Endothelial cell of umbilical vein (primary cell): ENCODE data around the gene OVCH1. TPM values are rescaled to one million over a fixed set of nuclear protein-coding genes. Genes with fewer than 3 reads are reported as not detected.

ENCODE experiments used
- BruUV-seq: library from RNA; stranded (reverse); fragments of 400-500 nt; replicated peaks from 2 replicates; lab custom pipeline; 2021; lab: Mats Ljungman, UMichigan
- CTCF ChIA-PET: fragments of 300-600, 350-600 bp; sonication (Branson Sonifier 250); formaldehyde crosslinking; loops from one replicate; lab custom pipeline; 2021; ENCODE audit warnings: antibody characterized with exemption, inconsistent platforms; lab: Charles Lee
- POLR2A ChIA-PET: fragments of 300-600, 350-600 bp; sonication (Branson Sonifier 250); formaldehyde crosslinking; loops from one replicate; lab custom pipeline; 2021; ENCODE audit warnings: antibody characterized with exemption, inconsistent platforms; lab: Charles Lee
- DNase-seq: peaks from one replicate; pipeline ENCODE4 v3.0.0-alpha.2; 2011; ENCODE audit warnings: low read depth, low spot score
- FAIRE-seq: peaks from 2 replicates; lab custom pipeline; 2011; peaks lifted over from hg19 to GRCh38; lab: Jason Lieb, UNC
- H2AFZ ChIP-seq: 2 replicates; pipeline ENCODE4 v1.6.0; 2012; ENCODE audit warnings: low read depth, low read length, control low read depth, inconsistent platforms
- H3K27ac ChIP-seq: 2 replicates; pipeline ENCODE4 v1.5.1; 2011; ENCODE audit warnings: low read depth, mild to moderate bottlenecking, control low read depth, low read length, moderate library complexity; ENCODE audit not compliant: insufficient read depth
- H3K27me3 ChIP-seq, 2 experiments: 2 replicates each; pipeline versions ENCODE4 v1.6.0 to v1.6.1; 2011; ENCODE audit warnings: low read length in 2 of 2, mixed read lengths in 1 of 2; ENCODE audit not compliant: control insufficient read depth in 2 of 2, insufficient read depth in 2 of 2
- H3K36me3 ChIP-seq, 2 experiments: 2 replicates in 1 of 2; 3 replicates in 1 of 2; pipeline ENCODE4 v1.5.1; 2011; ENCODE audit warnings: low read length in 2 of 2, mild to moderate bottlenecking in 1 of 2, moderate library complexity in 1 of 2; ENCODE audit not compliant: control insufficient read depth in 2 of 2, insufficient read depth in 2 of 2; ENCODE audit errors: extremely low read depth in 1 of 2
- H3K4me1 ChIP-seq: 3 replicates; pipeline ENCODE4 v1.5.1; 2011; ENCODE audit warnings: mild to moderate bottlenecking, low read length; ENCODE audit not compliant: control insufficient read depth, insufficient read depth; ENCODE audit errors: extremely low read depth
- H3K4me2 ChIP-seq: 2 replicates; pipeline ENCODE4 v1.6.1; 2011; ENCODE audit warnings: low read length, control low read depth, mixed read lengths; ENCODE audit not compliant: insufficient read depth
- H3K4me3 ChIP-seq, 3 experiments: fragments of 200-600 bp in 1 of 3; sonication (generic), shearing (Covaris generic) in 1 of 3; replicated peaks in 1 of 3; 2 replicates each; pipeline ENCODE4 v1.5.1; 2011 to 2016; ENCODE audit warnings: control low read depth in 3 of 3, low read length in 3 of 3, mild to moderate bottlenecking in 2 of 3, inconsistent platforms in 1 of 3, low read depth in 1 of 3, moderate library complexity in 1 of 3; ENCODE audit not compliant: insufficient read depth in 1 of 3
- H3K79me2 ChIP-seq: 2 replicates; pipeline ENCODE4 v1.6.0; 2012; ENCODE audit warnings: low read length, inconsistent platforms; ENCODE audit not compliant: control insufficient read depth, insufficient read depth
- H3K9ac ChIP-seq: replicated peaks from 2 replicates; pipeline ENCODE3; 2011; ENCODE audit warnings: low read length, control low read depth; ENCODE audit not compliant: insufficient read depth; ENCODE audit errors: extremely low read depth
- H3K9me1 ChIP-seq: replicated peaks from 3 replicates; pipeline ENCODE4 v1.6.0; 2011; ENCODE audit warnings: mild to moderate bottlenecking, low read length; ENCODE audit not compliant: control insufficient read depth, insufficient read depth; ENCODE audit errors: extremely low read depth
- H3K9me3 ChIP-seq: replicated peaks from 2 replicates; pipeline ENCODE4 v1.5.1; 2012; ENCODE audit warnings: low read length, inconsistent platforms; ENCODE audit not compliant: control insufficient read depth, insufficient read depth
- H4K20me1 ChIP-seq: replicated peaks from 2 replicates; pipeline ENCODE3; 2011; ENCODE audit warnings: mild to moderate bottlenecking, low read length; ENCODE audit not compliant: control insufficient read depth, insufficient read depth; ENCODE audit errors: extremely low read depth
- EZH2 ChIP-seq: IDR thresholded peaks from 2 replicates; pipeline ENCODE4 v1.6.1; 2012; ENCODE audit warnings: borderline replicate concordance, low read depth, mild to moderate bottlenecking, moderate library complexity, low read length, inconsistent platforms; ENCODE audit not compliant: severe bottlenecking
- FOS ChIP-seq: IDR thresholded peaks from 2 replicates; pipeline ENCODE4 v1.6.1; 2011; ENCODE audit warnings: mild to moderate bottlenecking, low read length, moderate library complexity, borderline replicate concordance; ENCODE audit not compliant: insufficient read depth
- GATA2 ChIP-seq: IDR thresholded peaks from 2 replicates; pipeline ENCODE4 v1.7.0; 2011; ENCODE audit warnings: low read depth, mild to moderate bottlenecking, moderate library complexity, mixed read lengths, low read length; ENCODE audit not compliant: insufficient read length, insufficient read depth
- JUN ChIP-seq: IDR thresholded peaks from 2 replicates; pipeline ENCODE4 v1.6.1; 2011; ENCODE audit warnings: borderline replicate concordance, low read depth; ENCODE audit not compliant: insufficient read length, insufficient read depth
- MYC ChIP-seq: IDR thresholded peaks from one replicate; pipeline ENCODE4 v1.6.1; 2011; ENCODE audit warnings: mild to moderate bottlenecking, low read depth, low read length
- POLR2A ChIP-seq: IDR thresholded peaks from 2 replicates; pipeline ENCODE4 v1.6.1; 2012; ENCODE audit warnings: low read depth, mild to moderate bottlenecking, control low read depth, low read length
- POLR2AphosphoS5 ChIP-seq: IDR thresholded peaks from 2 replicates; pipeline ENCODE4 v1.6.1; 2012; ENCODE audit warnings: low read depth, mild to moderate bottlenecking, control low read depth, low read length, moderate library complexity; ENCODE audit not compliant: insufficient read depth
- dilution Hi-C: fragments of 300-500 bp; cut with MboI; formaldehyde crosslinking; loops from one replicate; pipeline ENCODE4 v1.15.0; 2019; ENCODE audit warnings: low sequenced_read_pairs; ENCODE audit not compliant: extremely low pct_ligation_motif_present
- intact Hi-C: fragments of 100-400 bp; cut with micrococcal nuclease; formaldehyde crosslinking; loops from one replicate; pipeline ENCODE4 v1.10.0; 2022
- polyA plus RNA-seq, 4 experiments: library from polyadenylated mRNA; depleted of rRNA in 3 of 4; stranded (reverse) in 3 of 4; unstranded in 1 of 4; fragments of >200 nt; gene quantifications; 2 replicates each; pipeline versions ENCODE4 v1.2.1 to v1.2.3, GENCODE V29; 2011 to 2012; ENCODE audit warnings: missing spikeins in 1 of 4
- total RNA-seq: library from RNA; stranded (reverse); gene quantifications from 2 replicates; pipeline ENCODE4 v1.2.3, GENCODE V29; 2021
- TF ChIP-seq, protein P1 (sequence below), 2 donors: IDR thresholded peaks; 1 replicate in 1 of 2; 2 replicates in 1 of 2; pipeline ENCODE4 v1.5.1; 2011; ENCODE audit warnings: low read length in 2 of 2, mild to moderate bottlenecking in 2 of 2, moderate library complexity in 2 of 2, control low read depth in 1 of 2, inconsistent platforms in 1 of 2, low read depth in 1 of 2; ENCODE audit not compliant: insufficient read depth in 1 of 2; ENCODE audit errors: extremely low read depth in 1 of 2
- TF ChIP-seq, protein P2 (sequence below): IDR thresholded peaks from 2 replicates; pipeline ENCODE4 v1.6.1; 2011; ENCODE audit not compliant: insufficient read depth, insufficient read length

Gene OVCH1
- total and polyA plus RNA-seq, 2 donors (not counting 3 experiments of a cell fraction or from before 2014, with no cell fraction given) = 0.01 TPM; not detected in 1

DNA sequence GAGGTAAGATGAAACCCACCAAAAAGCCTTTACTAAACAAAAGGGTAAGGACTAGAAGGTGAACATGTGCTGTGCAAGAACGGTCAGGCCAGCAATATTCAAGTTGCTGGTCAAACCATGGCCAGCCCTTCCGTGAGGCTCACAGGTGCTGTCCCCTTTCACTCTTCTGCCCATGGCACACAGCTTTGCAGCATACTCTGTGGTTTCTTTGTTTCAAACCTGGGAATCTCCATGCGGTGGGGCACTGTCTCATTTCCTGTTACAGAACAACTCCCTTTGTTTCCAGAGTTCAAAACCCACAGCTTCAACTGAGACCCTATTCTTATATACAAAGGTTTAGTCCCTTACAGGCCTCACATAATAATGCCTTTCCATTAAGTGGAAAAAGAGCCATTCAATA lies 1.7 kb upstream of the OVCH1 start:
- no peak overlapping the region for H3K27ac ChIP-seq
- H3K36me3 ChIP-seq = no peaks in the 10 kb centered on the region
- no peak overlapping the region for H3K9ac ChIP-seq
- no peak overlapping the region for H2AFZ ChIP-seq
- ChIA-PET CTCF (no interaction called here), POLR2A (no interaction called here)
- BruUV-seq = no TSS peak
- H3K27me3 ChIP-seq = no peaks in the 10 kb centered on the region
- dilution Hi-C loops = no loop called here
- no peak overlapping the region for H3K4me2 ChIP-seq
- no peak for FAIRE-seq
- TF ChIP-seq FOS = no peak
- TF ChIP-seq GATA2 = no peak
- TF ChIP-seq, protein P1, sequence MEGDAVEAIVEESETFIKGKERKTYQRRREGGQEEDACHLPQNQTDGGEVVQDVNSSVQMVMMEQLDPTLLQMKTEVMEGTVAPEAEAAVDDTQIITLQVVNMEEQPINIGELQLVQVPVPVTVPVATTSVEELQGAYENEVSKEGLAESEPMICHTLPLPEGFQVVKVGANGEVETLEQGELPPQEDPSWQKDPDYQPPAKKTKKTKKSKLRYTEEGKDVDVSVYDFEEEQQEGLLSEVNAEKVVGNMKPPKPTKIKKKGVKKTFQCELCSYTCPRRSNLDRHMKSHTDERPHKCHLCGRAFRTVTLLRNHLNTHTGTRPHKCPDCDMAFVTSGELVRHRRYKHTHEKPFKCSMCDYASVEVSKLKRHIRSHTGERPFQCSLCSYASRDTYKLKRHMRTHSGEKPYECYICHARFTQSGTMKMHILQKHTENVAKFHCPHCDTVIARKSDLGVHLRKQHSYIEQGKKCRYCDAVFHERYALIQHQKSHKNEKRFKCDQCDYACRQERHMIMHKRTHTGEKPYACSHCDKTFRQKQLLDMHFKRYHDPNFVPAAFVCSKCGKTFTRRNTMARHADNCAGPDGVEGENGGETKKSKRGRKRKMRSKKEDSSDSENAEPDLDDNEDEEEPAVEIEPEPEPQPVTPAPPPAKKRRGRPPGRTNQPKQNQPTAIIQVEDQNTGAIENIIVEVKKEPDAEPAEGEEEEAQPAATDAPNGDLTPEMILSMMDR (IDR thresholded peaks at IDR 0.05; ENCODE audit: extremely low read depth in 1 of 2, insufficient read depth in 1 of 2, low read depth in 1 of 2, low read length in 2 of 2) = no peak
- TF ChIP-seq MYC = no peak
- TF ChIP-seq JUN = no peak
- TF ChIP-seq EZH2 = no peak
- TF ChIP-seq POLR2AphosphoS5 = no peak
- TF ChIP-seq, protein P2, sequence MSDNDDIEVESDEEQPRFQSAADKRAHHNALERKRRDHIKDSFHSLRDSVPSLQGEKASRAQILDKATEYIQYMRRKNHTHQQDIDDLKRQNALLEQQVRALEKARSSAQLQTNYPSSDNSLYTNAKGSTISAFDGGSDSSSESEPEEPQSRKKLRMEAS = no peak
- TF ChIP-seq POLR2A = no peak
- intact Hi-C loops = no loop called here
- no peaks in the 10 kb centered on the region for H3K79me2 ChIP-seq
- no peaks in the 10 kb centered on the region for H4K20me1 ChIP-seq
- no peaks in the 10 kb centered on the region for H3K9me1 ChIP-seq
- H3K9me3 ChIP-seq = no peaks in the 10 kb centered on the region
- no peak for DNase-seq
- no peak overlapping the region for H3K4me3 ChIP-seq
- no peaks in the 10 kb centered on the region for H3K4me1 ChIP-seq
